ENCODE measurements around the gene ANKDD1A.

The ANKDD1A gene

DNA sequence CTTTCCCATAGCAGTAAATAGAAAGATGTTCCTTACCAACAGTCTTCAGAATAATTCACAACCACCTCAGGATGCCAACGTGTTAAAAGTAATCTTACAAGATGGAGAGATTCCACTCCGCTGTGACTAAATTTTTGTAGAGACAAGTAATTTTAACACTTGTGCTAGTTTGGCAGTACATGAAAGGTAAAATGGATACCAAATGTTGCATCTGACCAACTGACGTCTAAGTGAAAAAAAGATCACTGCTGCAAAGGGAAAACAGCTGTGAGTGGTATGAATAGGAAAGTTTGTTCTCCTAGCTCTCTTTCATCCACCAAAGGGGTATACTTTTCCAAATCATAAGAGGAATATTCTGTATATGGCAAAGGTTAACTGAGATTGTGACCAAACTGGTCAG is 75.4 kb downstream of the ANKDD1A start:
- H3K4me3 ChIP-seq (ENCODE audit: low read length) = no peak overlapping the region
- no peak for TF ChIP-seq ZNF274 (IDR thresholded peaks at IDR 0.05; ENCODE audit: low read depth, low read length)

DNA sequence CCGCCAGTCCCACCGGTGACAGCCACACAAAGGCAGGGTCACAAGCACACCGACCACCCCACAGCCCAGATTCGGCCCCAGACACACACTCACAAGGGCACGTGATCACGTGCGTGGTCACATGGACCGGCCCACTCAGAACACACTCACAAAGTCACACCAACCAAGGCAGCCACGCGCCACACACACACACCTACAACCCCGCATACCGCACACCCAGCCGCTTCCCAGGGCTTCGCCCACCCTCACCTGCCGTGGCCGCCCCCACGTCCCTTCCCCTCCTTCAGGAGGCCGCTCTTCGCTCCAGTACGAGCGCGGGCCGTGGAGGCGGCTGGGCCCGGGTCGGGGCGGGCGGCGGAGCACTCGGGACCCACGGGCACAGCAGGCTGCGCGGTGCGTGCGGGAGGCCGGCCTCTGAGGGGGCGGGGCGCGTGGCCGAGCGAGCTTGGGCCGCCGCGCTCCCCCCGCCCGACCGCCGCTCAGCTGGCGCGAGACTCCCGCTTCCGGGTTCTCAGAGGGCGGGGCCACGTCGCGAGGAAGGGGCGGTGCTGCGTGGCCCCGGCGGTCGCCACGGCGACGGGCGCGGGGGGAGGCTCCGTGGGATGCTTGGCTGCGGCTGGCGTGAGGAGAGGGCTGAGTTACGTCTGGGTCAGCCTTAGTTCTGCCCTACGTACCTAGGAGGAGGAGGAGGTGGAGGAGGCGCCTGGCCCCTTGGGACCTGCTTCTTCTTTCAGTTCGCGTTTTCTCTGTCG is 77.9 kb downstream of the ANKDD1A start, which contains the start of gene SPG21:
TSS of gene SPG21 (minus strand) at position 499 of the 752 bp plus-strand sequence. CDS start 6,345 bp downstream, outside the sequence.
- H3K4me3 ChIP-seq (ENCODE audit: low read length) = peak within 1 kb of the TSS; percentile 91
- no peak for TF ChIP-seq ZNF274 (IDR thresholded peaks at IDR 0.05; ENCODE audit: low read depth, low read length)

DNA sequence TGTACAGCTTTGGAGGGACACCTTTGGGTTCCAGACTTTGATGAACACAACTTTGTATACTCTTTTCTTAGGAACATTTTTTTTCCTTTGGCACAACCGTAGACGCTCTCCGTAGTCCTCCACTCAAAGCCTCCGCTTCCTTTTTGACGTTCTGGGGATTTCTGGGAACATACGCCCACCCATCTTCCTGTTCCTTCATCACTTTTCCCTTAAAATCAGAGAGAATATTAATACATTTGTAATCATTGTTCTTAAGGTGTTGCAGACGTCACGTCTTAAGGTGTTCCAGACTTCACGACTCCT is 78.4 kb downstream of the ANKDD1A start:
- TF ChIP-seq ZNF274 (IDR thresholded peaks at IDR 0.05; ENCODE audit: low read depth, low read length) = no peak
- peak overlapping the region; percentile 90 for H3K4me3 ChIP-seq (ENCODE audit: low read length)

GRCh38 chr15:64991536-64992135 is 79.9 kb downstream of the ANKDD1A start:
- no peak overlapping the region for H3K4me3 ChIP-seq (ENCODE audit: low read length)
- no peak for TF ChIP-seq ZNF274 (IDR thresholded peaks at IDR 0.05; ENCODE audit: low read depth, low read length)

DNA sequence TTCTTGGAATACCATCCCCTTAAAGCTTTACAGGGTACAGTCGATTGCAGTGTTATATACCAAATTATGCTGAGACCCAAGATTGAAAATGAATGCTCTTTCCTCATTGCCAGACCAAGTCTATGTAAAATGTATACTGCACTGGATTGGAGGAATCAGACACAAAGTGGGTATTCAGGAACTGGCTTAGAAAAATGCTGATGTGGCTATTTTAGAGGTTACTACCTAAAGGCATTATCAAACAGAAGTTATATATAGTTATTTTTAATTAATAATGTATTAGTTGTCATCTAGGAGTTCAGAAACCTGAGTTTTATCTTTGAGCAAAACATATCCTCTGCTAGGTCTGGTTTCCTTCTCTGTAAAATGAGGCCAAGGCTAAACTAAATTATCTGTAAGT is 81.6 kb downstream of the ANKDD1A start:
- TF ChIP-seq ZNF274 (IDR thresholded peaks at IDR 0.05; ENCODE audit: low read depth, low read length) = no peak
- H3K4me3 ChIP-seq (ENCODE audit: low read length) = no peak overlapping the region

- H3K4me3 ChIP-seq (ENCODE audit: low read length) = no peak overlapping the region
- no peak for TF ChIP-seq ZNF274 (IDR thresholded peaks at IDR 0.05; ENCODE audit: low read depth, low read length)
Observed at GRCh38 chr15:64997066-64997465, 85.4 kb downstream of the ANKDD1A start.

DNA sequence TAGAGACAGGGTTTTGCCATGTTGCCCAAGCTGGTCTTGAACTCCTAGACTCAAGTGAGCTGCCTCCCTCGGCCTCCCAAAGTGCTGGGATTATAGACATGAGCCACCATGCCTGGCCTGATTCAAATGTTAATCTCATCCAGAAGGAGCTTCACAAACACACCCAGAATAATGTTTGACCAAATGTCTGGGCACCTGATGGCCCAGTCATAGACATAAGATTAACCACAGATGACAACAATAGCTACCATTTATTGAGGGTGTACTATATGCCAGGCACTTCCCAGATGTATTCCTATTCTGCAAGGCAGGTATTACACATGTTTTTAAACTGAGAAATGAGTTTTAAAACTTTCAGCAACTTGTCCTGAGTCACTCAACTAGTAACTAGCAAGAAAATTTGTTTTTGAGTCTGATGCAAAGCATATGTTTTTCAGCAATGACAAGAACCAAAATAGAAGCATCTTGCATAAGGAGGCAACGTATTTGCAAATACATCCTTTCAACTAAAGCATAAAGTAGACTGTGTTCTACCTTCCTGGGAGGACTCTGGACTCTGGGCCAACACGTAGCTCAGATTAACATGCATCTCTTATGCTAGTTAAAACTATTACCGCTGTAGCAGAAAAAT is 86.2 kb downstream of the ANKDD1A start:
- no peak for TF ChIP-seq ZNF274 (IDR thresholded peaks at IDR 0.05; ENCODE audit: low read depth, low read length)

GRCh38 chr15:65004993-65005392 is 93.3 kb downstream of the ANKDD1A start:
- no peak overlapping the region for H3K4me3 ChIP-seq (ENCODE audit: low read length)
- no peak for TF ChIP-seq ZNF274 (IDR thresholded peaks at IDR 0.05; ENCODE audit: low read depth, low read length)

More for the DNA sequence above, 86.2 kb downstream of the ANKDD1A start:
- H3K4me3 ChIP-seq (ENCODE audit: low read length) = no peak overlapping the region

GRCh38 chr15:65006876-65007275 is 95.2 kb downstream of the ANKDD1A start:
- no peak for TF ChIP-seq ZNF274 (IDR thresholded peaks at IDR 0.05; ENCODE audit: low read depth, low read length)
- H3K4me3 ChIP-seq (ENCODE audit: low read length) = no peak overlapping the region

All from GM08714 (cell line).